ENCODE measurements around the gene ACTBL2. TPM values are rescaled to one million over a fixed set of nuclear protein-coding genes. Genes with fewer than 3 reads are reported as not detected.
A peak's percentile ranks its signal among the peaks of the same experiment; 100 is the strongest.

Gene ACTBL2
- total and polyA plus RNA-seq, 4 donors: not detected

- DNase-seq (ENCODE audit: low spot score): no peak
- Histone ChIP-seq H3K4me1 (ENCODE audit: control insufficient read depth in 4 of 4, insufficient read depth in 4 of 4, low read length in 3 of 4) (no peaks in the 10 kb centered on the region), H3K27ac (ENCODE audit: low read depth in 1 of 2, low read length in 2 of 2) (peak overlapping the region in 1 of 2 donors; percentile 3), H3K36me3 (ENCODE audit: control insufficient read depth in 4 of 4, insufficient read depth in 3 of 4, low read depth in 1 of 4, low read length in 3 of 4) (no peaks in the 10 kb centered on the region), H3K9me3 (ENCODE audit: control insufficient read depth in 4 of 4, low read length in 3 of 4) (no peaks in the 10 kb centered on the region), H3K9ac (ENCODE audit: low read depth in 1 of 2, low read length in 2 of 2) (no peak overlapping the region), H3K27me3 (ENCODE audit: control insufficient read depth in 4 of 4, insufficient read depth in 4 of 4, low read length in 3 of 4) (peaks cover 0 to 2% (median 0%) of the 10 kb centered on the region in 4 donors), H3K4me3 (ENCODE audit: low read depth in 1 of 3, low read length in 3 of 3) (no peak overlapping the region)
- TF ChIP-seq NR2F2 (IDR thresholded peaks at IDR 0.05) (peak; percentile 31), RXRA (IDR thresholded peaks at IDR 0.05) (no peak)
- 63% methylated on average over 5 of the region's 5 CpGs for WGBS
Measured at GRCh38 chr5:57456531-57457135, 26.0 kb downstream of the ACTBL2 start.

GRCh38 chr5:57455511-57456455, 26.8 kb downstream of the ACTBL2 start:
- WGBS: 79% methylated on average over 16 of the region's 16 CpGs
- no peak overlapping the region for H3K4me3 ChIP-seq (ENCODE audit: low read depth in 1 of 3, low read length in 3 of 3)
- H3K9me3 ChIP-seq (ENCODE audit: control insufficient read depth in 4 of 4, low read length in 3 of 4): no peaks in the 10 kb centered on the region
- peaks cover 0 to 2% (median 0%) of the 10 kb centered on the region in 4 donors for H3K27me3 ChIP-seq (ENCODE audit: control insufficient read depth in 4 of 4, insufficient read depth in 4 of 4, low read length in 3 of 4)
- no peak overlapping the region for H3K9ac ChIP-seq (ENCODE audit: low read depth in 1 of 2, low read length in 2 of 2)
- no peak overlapping the region for H3K27ac ChIP-seq (ENCODE audit: low read depth in 1 of 2, low read length in 2 of 2)
- DNase-seq (ENCODE audit: low spot score): no peak
- TF ChIP-seq NR2F2 (IDR thresholded peaks at IDR 0.05) (no peak), HNF4G (IDR thresholded peaks at IDR 0.05) (peak; percentile 14)
- no peaks in the 10 kb centered on the region for H3K36me3 ChIP-seq (ENCODE audit: control insufficient read depth in 4 of 4, insufficient read depth in 3 of 4, low read depth in 1 of 4, low read length in 3 of 4)
- no peaks in the 10 kb centered on the region for H3K4me1 ChIP-seq (ENCODE audit: control insufficient read depth in 4 of 4, insufficient read depth in 4 of 4, low read length in 3 of 4)

- TF ChIP-seq RXRA (IDR thresholded peaks at IDR 0.05) (no peak), JUND (IDR thresholded peaks at IDR 0.05) (no peak), FOXA1 (IDR thresholded peaks at IDR 0.05) (no peak), CTCF (IDR thresholded peaks at IDR 0.05; ENCODE audit: low read depth, low read length, missing input control) (no peak), FOXA2 (IDR thresholded peaks at IDR 0.05) (no peak), EGR1 (IDR thresholded peaks at IDR 0.05; ENCODE audit: low read depth in 2 of 2) (no peak), HNF4A (conservative IDR thresholded peaks at IDR 0.05) (no peak), ZBTB33 (IDR thresholded peaks at IDR 0.05) (no peak), ATF3 (IDR thresholded peaks at IDR 0.05) (no peak), RAD21 (IDR thresholded peaks at IDR 0.05) (no peak), NR2F2 (IDR thresholded peaks at IDR 0.05) (no peak), TAF1 (conservative IDR thresholded peaks at IDR 0.05) (no peak), SP1 (IDR thresholded peaks at IDR 0.05) (no peak), MAX (IDR thresholded peaks at IDR 0.05) (no peak), HNF4G (IDR thresholded peaks at IDR 0.05) (no peak), GABPA (IDR thresholded peaks at IDR 0.05 in 1 of 2, conservative IDR thresholded peaks at IDR 0.05 in 1 of 2) (no peak), YY1 (IDR thresholded peaks at IDR 0.05) (no peak), REST (IDR thresholded peaks at IDR 0.05) (no peak)
- Histone ChIP-seq H3K4me1 (ENCODE audit: control insufficient read depth in 4 of 4, insufficient read depth in 4 of 4, low read length in 3 of 4) (no peaks in the 10 kb centered on the region), H3K27me3 (ENCODE audit: control insufficient read depth in 4 of 4, insufficient read depth in 4 of 4, low read length in 3 of 4) (peaks cover 0 to 2% (median 0%) of the 10 kb centered on the region in 4 donors), H3K36me3 (ENCODE audit: control insufficient read depth in 4 of 4, insufficient read depth in 3 of 4, low read depth in 1 of 4, low read length in 3 of 4) (no peaks in the 10 kb centered on the region), H3K9me3 (ENCODE audit: control insufficient read depth in 4 of 4, low read length in 3 of 4) (no peaks in the 10 kb centered on the region), H3K27ac (ENCODE audit: low read depth in 1 of 2, low read length in 2 of 2) (no peak overlapping the region), H3K4me3 (ENCODE audit: low read depth in 1 of 3, low read length in 3 of 3) (no peak overlapping the region), H3K9ac (ENCODE audit: low read depth in 1 of 2, low read length in 2 of 2) (no peak overlapping the region)
- DNase-seq (ENCODE audit: low spot score): no peak
Measured at GRCh38 chr5:57454896-57455295, 27.7 kb downstream of the ACTBL2 start.

Data from liver (tissue), 9 donors.